IPS-20b (cell line): ENCODE data around the gene CELA3B.
"Not testable (repeated sequence)": the region's sequence is repeated elsewhere in the genome, so short reads cannot be mapped to it uniquely, and the experiment has no call there.

Experiments used
- H3K27ac ChIP-seq: one replicate; pipeline ENCODE4 v1.5.1; 2013; ENCODE audit warnings: low read length
- H3K27me3 ChIP-seq: 2 replicates; pipeline ENCODE4 v1.6.1; 2013; ENCODE audit warnings: mild to moderate bottlenecking, low read length, inconsistent platforms; ENCODE audit not compliant: insufficient read depth
- H3K36me3 ChIP-seq: 2 replicates; pipeline ENCODE4 v1.6.1; 2013; ENCODE audit warnings: low read depth, mild to moderate bottlenecking, inconsistent platforms, low read length, moderate library complexity; ENCODE audit not compliant: insufficient read depth
- H3K4me1 ChIP-seq: 2 replicates; pipeline ENCODE4 v1.6.1; 2013; ENCODE audit warnings: mild to moderate bottlenecking, control low read depth, inconsistent platforms, low read length, moderate library complexity; ENCODE audit not compliant: insufficient read depth
- H3K4me3 ChIP-seq: 2 replicates; pipeline ENCODE4 v1.5.1; 2013; ENCODE audit warnings: mild to moderate bottlenecking, low read length, inconsistent platforms
- H3K9ac ChIP-seq: 2 replicates; pipeline ENCODE4 v1.6.1; 2013; ENCODE audit warnings: low read depth, mild to moderate bottlenecking, inconsistent platforms, low read length, moderate library complexity
- H3K9me3 ChIP-seq: 2 replicates; pipeline ENCODE4 v1.6.1; 2013; ENCODE audit warnings: mild to moderate bottlenecking, low read depth, low read length, inconsistent platforms; ENCODE audit not compliant: insufficient read depth

CELA3B gene

DNA sequence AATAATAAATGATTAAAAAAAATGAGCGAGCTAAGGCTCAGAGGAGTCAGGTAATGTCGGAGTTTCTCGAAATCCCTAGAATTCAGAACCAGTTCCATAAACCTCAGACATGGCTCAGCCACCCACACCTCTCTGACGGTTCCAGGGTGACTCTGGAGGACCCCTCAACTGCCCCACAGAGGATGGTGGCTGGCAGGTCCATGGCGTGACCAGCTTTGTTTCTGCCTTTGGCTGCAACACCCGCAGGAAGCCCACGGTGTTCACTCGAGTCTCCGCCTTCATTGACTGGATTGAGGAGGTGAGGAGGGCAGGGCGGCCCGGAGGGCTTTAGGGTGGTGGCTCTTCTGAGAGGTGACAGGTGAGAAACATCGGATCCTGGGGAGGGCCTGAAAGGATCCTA is 9.6 kb downstream of the CELA3B start:
- H3K36me3 ChIP-seq, H3K27ac ChIP-seq, H3K27me3 ChIP-seq, H3K4me1 ChIP-seq, H3K9ac ChIP-seq, H3K9me3 ChIP-seq, H3K4me3 ChIP-seq: not testable (repeated sequence)

DNA sequence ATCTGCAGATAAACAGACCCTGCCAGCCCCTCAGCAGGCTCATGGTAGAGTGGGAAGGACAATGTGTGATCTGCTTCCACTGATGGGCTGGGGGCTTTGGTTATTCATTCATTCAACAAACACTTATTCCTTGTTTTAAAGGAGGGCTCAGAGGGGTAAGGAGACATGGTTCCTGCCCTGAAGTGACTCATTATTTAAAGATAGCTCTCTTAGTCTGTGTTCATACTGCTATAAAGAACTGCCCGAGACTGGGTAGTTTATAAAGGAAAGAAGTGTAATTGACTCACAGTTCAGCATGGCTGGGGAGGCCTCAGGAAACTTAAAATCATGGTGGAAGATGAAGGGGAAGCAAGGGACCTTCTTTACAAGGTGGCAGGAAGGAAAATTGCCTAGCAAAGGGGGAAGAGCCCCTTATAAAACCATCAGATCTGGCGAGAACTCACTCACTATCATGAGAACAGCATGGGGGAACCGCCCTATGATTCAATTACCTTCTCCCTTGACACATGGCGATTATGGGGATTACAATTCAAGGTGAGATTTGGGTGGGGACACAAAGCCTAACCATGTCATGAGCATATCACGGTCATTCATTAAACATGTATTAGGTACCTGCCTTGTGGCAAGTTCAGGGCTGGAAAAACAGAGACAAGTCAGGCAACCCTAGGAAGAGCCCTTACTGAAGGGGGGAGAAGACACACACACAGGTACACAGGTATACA is 13.0 kb downstream of the CELA3B start:
- not testable (repeated sequence) for H3K9me3 ChIP-seq, H3K27me3 ChIP-seq, H3K4me3 ChIP-seq, H3K27ac ChIP-seq, H3K4me1 ChIP-seq, H3K36me3 ChIP-seq, H3K9ac ChIP-seq

DNA sequence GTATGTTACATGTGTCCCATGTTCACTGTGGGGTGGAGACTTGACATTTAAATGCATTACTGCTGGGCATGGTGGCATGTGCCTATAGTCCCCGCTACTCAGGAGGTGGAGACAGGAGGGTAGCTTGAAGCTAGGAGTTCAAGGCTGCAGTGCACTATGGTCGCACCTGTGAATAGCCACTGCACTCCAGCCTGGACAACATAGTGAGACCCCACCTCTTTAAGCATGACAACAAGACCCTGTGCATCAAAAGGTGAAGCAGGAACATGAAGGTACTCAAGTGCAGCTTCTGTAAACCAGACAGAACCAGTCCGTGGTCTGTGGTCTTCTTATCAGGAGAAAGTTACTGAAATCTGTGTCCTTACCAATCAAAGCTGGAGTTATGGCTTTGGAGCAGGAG is 15.4 kb downstream of the CELA3B start:
- not testable (repeated sequence) for H3K36me3 ChIP-seq, H3K4me1 ChIP-seq, H3K27ac ChIP-seq, H3K9ac ChIP-seq, H3K27me3 ChIP-seq, H3K4me3 ChIP-seq, H3K9me3 ChIP-seq

DNA sequence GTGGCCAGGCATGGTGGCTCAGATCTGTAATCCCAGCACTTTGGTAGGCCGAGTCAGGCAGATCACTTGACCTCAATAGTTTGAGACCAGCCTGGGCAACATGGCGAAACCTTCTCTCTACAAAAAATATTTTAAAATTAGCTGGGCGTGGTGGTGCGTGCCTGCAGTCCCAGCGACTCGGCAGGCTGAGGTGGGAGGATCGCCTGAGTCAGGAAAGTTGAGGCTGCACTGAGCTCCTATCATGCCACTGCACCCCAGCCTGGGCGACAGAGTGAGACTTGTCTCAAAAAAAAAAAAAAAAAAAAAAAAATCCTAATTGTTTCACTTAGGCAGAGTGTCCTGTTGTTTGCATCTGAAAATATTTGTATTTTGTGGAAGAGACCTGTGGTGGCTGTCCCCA is 17.9 kb downstream of the CELA3B start:
- not testable (repeated sequence) for H3K9me3 ChIP-seq, H3K36me3 ChIP-seq, H3K27ac ChIP-seq, H3K27me3 ChIP-seq, H3K4me1 ChIP-seq, H3K4me3 ChIP-seq, H3K9ac ChIP-seq

DNA sequence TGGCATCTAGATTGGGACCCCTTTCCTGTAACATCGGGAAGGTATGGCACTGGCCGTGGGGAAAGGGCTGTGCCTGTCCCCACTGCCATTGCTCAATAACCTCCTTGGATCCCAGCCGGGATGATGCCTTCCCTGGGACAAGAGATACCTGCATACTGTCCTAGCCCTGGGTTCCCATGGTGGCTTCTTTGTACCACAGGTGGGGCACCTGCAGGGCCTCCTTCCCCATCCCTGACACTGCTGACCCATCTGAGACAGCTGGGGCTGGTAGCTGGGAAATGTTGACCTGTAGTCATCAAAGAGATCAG is 19.8 kb downstream of the CELA3B start:
- H3K4me3 ChIP-seq, H3K27ac ChIP-seq, H3K9me3 ChIP-seq, H3K27me3 ChIP-seq, H3K36me3 ChIP-seq, H3K9ac ChIP-seq, H3K4me1 ChIP-seq: not testable (repeated sequence)

DNA sequence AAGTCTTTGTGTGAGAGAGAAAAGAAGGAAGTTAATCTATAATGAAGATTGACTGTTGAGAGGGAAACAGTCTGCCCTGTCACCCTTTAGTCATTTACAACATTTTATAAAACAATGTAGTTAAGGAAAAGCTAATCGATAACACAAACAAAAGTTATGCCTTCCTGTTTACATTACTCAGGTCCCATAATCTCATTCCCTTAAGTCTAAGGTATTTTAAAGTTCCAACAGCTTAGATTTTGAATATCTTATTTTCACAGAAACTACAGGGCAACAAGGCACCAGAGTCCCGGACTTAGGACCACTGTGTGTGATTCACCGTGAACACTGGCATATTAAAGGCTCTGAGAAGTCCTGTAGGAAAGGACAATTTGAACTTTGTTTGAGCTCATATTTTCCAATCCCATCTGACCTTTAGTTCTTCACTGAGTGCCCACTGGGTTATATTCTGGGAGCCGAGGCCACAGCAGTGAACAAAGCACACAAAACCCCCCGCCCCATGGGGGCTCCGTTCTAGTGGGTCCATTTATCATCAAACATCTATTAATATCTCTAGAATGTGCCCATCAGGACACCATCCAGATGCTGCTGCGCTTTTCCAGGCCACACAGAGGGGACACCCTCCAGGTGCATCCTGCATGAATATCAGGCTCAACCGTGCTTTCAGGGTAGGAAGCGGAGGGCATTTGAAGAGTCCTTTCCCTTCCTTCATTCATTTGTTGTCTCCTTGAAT is 21.2 kb downstream of the CELA3B start:
- H3K4me1 ChIP-seq, H3K27ac ChIP-seq, H3K36me3 ChIP-seq, H3K9me3 ChIP-seq, H3K9ac ChIP-seq, H3K4me3 ChIP-seq, H3K27me3 ChIP-seq: not testable (repeated sequence)

DNA sequence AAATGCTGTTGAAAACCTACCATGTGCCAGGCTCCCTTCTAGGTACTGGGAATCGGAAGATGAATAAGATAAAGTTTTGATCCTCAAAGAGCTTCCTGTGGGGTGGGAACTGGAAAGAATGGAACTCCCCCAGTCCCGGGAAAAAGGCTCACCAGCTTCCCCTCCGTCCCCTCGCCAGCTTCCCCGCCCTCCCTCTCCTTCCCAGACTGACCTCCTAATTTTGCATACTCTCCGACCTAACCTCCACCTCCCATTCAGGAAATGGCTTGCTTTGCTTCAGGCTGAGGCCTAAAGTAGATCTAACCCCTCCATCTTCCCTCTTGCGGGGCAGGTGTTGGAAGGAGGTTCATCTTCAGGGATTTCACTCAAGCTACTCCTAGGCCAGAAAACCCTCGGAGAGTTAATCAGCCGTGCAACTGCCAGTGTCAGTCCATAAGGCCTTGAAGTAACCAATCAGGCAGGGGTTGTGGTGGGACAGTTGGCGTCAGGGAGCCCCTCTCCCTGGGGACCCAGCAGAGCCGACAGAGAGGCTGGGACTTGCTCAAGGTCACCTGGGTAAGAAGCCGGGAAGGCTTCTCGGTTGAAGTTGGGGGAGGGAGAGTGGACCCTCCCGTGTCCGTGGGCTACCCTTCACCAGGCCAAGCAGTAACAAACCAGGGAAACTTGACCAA is 21.9 kb downstream of the CELA3B start:
- not testable (repeated sequence) for H3K4me1 ChIP-seq, H3K9ac ChIP-seq, H3K27ac ChIP-seq, H3K4me3 ChIP-seq, H3K36me3 ChIP-seq, H3K9me3 ChIP-seq, H3K27me3 ChIP-seq

DNA sequence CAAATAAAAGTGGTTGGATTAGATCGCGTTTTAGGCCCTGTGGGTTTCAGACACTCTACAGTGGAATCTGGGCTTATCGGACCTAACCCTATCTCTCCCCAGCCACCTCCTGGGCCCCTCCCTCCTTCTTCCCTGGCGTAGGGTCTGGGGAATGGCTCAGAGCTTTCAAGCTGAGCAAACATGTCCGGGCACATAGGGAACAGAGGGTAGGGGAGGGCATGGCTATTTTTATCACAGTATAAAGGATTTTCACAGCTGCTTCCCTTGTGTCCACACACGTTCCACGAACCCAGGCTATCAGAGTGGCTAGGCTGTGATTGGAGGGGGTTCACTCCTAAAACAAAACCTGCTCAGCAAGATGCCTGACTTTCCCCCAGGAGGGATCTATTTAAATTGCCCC is 22.8 kb downstream of the CELA3B start:
- not testable (repeated sequence) for H3K4me1 ChIP-seq, H3K27me3 ChIP-seq, H3K9me3 ChIP-seq, H3K4me3 ChIP-seq, H3K36me3 ChIP-seq, H3K9ac ChIP-seq, H3K27ac ChIP-seq

DNA sequence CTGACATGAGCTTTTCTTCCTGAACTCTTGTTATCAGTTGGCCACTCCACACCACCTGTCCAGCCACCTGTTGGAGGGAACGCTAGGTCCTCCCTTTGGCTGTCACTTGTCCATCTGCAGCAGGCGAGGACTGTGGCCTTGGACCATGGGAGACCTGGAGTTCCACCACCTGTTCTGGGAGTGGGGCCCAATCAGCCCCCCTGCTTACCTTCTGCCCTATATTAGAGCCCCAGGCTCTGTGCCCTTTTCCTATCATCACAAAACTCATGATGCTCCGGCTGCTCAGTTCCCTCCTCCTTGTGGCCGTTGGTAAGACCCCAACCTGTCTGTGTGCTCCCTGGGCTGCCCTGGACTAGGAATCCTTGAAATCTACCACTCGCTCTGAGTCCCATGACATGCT is 24.6 kb downstream of the CELA3B start, which contains the start of gene CELA3A:
Gene CELA3A (plus strand): TSS at position 249 of the 400 bp plus-strand sequence. CDS start 18 bp downstream, at position 267.
- Histone ChIP-seq H3K9ac (no peak within 1 kb of the TSS), H3K36me3 (no peaks in the 10 kb centered on the region), H3K4me1 (no peaks in the 10 kb centered on the region), H3K27me3 (no peaks in the 10 kb centered on the region), H3K9me3 (no peaks in the 10 kb centered on the region), H3K27ac (no peak within 1 kb of the TSS), H3K4me3 (no peak within 1 kb of the TSS)

DNA sequence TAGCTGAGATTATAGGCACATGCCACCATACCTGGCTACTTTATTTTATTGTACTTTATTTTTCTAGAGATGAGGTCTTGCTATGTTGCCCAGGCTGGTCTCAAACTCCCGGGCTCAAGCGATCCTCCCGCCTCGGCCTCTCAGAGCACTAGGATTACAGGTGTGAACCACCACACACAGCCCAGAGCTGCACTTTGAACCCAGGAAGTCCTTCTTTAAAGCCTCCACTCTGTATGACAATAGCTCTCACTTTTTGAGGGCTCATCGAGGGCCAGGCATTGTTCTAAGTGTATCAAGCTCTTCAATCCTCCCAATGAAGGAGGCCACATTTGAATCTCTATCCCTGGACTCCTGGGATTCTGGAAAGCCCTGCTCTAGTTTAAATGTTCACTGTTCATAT is 25.6 kb downstream of the CELA3B start:
- H3K9me3 ChIP-seq, H3K4me3 ChIP-seq, H3K4me1 ChIP-seq, H3K27me3 ChIP-seq, H3K36me3 ChIP-seq, H3K27ac ChIP-seq, H3K9ac ChIP-seq: not testable (repeated sequence)

DNA sequence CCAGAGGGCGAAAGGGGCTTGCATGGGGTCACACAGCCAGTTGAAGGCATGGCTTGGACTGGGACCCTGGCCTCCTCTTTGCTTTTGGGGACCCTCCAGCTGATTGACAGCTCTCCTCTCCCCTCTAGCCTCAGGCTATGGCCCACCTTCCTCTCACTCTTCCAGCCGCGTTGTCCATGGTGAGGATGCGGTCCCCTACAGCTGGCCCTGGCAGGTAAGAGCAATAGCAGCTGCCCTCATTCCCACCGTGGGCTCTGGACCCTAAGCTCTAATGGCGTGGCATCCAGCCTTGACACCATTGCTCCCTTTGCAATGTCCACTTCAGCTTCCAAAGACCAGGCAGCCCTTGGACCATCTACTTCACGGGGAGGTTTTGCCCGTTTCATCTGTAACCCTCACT is 26.1 kb downstream of the CELA3B start:
- H3K9me3 ChIP-seq, H3K27ac ChIP-seq, H3K36me3 ChIP-seq, H3K4me1 ChIP-seq, H3K27me3 ChIP-seq, H3K4me3 ChIP-seq, H3K9ac ChIP-seq: not testable (repeated sequence)

DNA sequence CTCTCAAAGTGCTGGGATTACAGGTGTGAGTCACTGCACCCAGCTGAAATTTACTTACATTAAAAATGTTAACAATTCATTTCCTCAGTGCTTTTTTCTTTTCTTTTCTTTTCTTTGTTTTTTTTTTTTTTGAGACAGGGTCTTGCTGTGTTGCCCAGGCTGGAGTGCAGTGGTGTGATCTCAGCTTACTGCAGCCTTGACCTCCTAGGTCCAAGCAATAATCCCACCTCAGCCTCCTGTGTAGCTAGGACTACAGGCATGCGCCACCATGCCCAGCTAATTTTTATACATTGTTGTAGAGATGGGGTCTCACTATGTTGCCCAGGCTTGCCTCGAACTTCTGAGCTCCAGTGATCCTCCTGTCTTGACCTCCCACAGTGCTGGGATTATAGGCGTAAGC is 27.1 kb downstream of the CELA3B start:
- not testable (repeated sequence) for H3K36me3 ChIP-seq, H3K27me3 ChIP-seq, H3K27ac ChIP-seq, H3K9ac ChIP-seq, H3K4me1 ChIP-seq, H3K9me3 ChIP-seq, H3K4me3 ChIP-seq
